Measurements from ENCODE around the gene KRTAP10-12.

The KRTAP10-12 gene

GRCh38 chr21:44697811-44698734 is 1.1 kb downstream of the KRTAP10-12 start:
- POLR2A ChIA-PET = no interaction called here

GRCh38 chr21:44699502-44700001 is 2.6 kb downstream of the KRTAP10-12 start:
- no peak for TF ChIP-seq CTCF (IDR thresholded peaks at IDR 0.05; ENCODE audit: insufficient read depth, low read length, missing control alignments)
- DNase-seq (ENCODE audit: low read depth, low spot score) = no peak
- POLR2A ChIA-PET = no interaction called here
- H3K4me3 ChIP-seq (ENCODE audit: low read depth, low read length) = no peak overlapping the region
- CTCF ChIA-PET = no interaction called here

More at GRCh38 chr21:44697811-44698734, 1.1 kb downstream of the KRTAP10-12 start:
- TF ChIP-seq CTCF (IDR thresholded peaks at IDR 0.05; ENCODE audit: insufficient read depth, low read length, missing control alignments) = no peak
- CTCF ChIA-PET = no interaction called here
- no peak for DNase-seq (ENCODE audit: low read depth, low spot score)
- no peak overlapping the region for H3K4me3 ChIP-seq (ENCODE audit: low read depth, low read length)

GRCh38 chr21:44700101-44701022 is 3.4 kb downstream of the KRTAP10-12 start:
- ChIA-PET POLR2A (no interaction called here), CTCF (no interaction called here)
- no peak for DNase-seq (ENCODE audit: low read depth, low spot score)
- H3K4me3 ChIP-seq (ENCODE audit: low read depth, low read length) = no peak overlapping the region
- TF ChIP-seq CTCF (IDR thresholded peaks at IDR 0.05; ENCODE audit: insufficient read depth, low read length, missing control alignments) = no peak

- DNase-seq (ENCODE audit: low read depth, low spot score) = no peak
- no peak overlapping the region for H3K4me3 ChIP-seq (ENCODE audit: low read depth, low read length)
- POLR2A ChIA-PET = no interaction called here
- CTCF ChIA-PET = no interaction called here
- no peak for TF ChIP-seq CTCF (IDR thresholded peaks at IDR 0.05; ENCODE audit: insufficient read depth, low read length, missing control alignments)
These were observed 4.0 kb downstream of the KRTAP10-12 start for GRCh38 chr21:44701023-44701400.

GRCh38 chr21:44701541-44701940 is 4.6 kb downstream of the KRTAP10-12 start:
- H3K4me3 ChIP-seq (ENCODE audit: low read depth, low read length) = no peak overlapping the region
- no peak for TF ChIP-seq CTCF (IDR thresholded peaks at IDR 0.05; ENCODE audit: insufficient read depth, low read length, missing control alignments)
- ChIA-PET POLR2A (no interaction called here), CTCF (interaction anchor here (1.2 kb wide), 1 partner anchor 8 kb away, joined by 3 read pairs; no protein-coding TSS in a partner anchor)
- DNase-seq (ENCODE audit: low read depth, low spot score) = no peak
